ENCODE results near the gene RMRP. TPM values are rescaled to one million over a fixed set of nuclear protein-coding genes. Genes with fewer than 3 reads are reported as not detected.
A peak's percentile ranks its signal among the peaks of the same experiment; 100 is the strongest.
"Not testable (repeated sequence)": the region's sequence is repeated elsewhere in the genome, so short reads cannot be mapped to it uniquely, and the experiment has no call there.

The RMRP gene
- total and polyA plus RNA-seq, 2 of the 4 experiments (the other 2 are of a cell fraction), result 39.7 to 13,690 TPM

DNA sequence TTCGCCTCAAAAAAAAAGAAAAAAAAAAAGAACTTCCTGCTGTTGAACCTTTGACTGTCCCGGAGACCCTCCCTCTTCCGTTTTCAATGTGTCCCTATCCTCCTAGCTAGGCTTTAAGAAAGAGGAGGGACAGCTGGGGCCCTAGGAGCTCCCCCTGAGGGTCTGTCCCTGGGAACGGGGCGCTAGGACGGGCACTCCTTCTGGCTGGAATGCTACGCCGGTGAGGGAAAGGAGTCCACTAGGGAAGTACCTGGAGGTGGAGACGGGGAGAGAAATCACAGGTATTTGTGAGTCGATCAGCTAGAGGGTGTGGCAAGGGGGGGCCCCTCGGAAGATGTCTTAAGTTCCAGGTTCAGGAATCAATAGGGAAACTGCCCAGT, 11.7 kb downstream of the RMRP start (continued):
- TF ChIP-seq MAZ (IDR thresholded peaks at IDR 0.05; ENCODE audit: borderline replicate concordance, low read depth, low read length) (no peak), RCOR1 (IDR thresholded peaks at IDR 0.05; ENCODE audit: insufficient replicate concordance, low read length) (no peak), RAD21 (IDR thresholded peaks at IDR 0.05; ENCODE audit: low read length) (no peak)

- H3K4me2 ChIP-seq (ENCODE audit: low read depth, low read length); H3K27me3 ChIP-seq (ENCODE audit: control insufficient read depth, insufficient read depth, low read length); H3K36me3 ChIP-seq (ENCODE audit: control insufficient read depth, insufficient read depth, low read length); H2BK5ac ChIP-seq (ENCODE audit: low read depth, low read length, poor library complexity, severe bottlenecking); H2AFZ ChIP-seq (replicated peaks; ENCODE audit: low read length, poor library complexity); H3K18ac ChIP-seq (ENCODE audit: low read depth, low read length); H3K4ac ChIP-seq (ENCODE audit: low read depth, low read length); H3K4me3 ChIP-seq (ENCODE audit: insufficient read depth, low read depth, low read length); H3K23ac ChIP-seq (ENCODE audit: low read depth, low read length); H3K9me3 ChIP-seq (ENCODE audit: control insufficient read depth, insufficient read depth, low read length); H2BK120ac ChIP-seq (ENCODE audit: low read depth, low read length); H3K9me1 ChIP-seq (ENCODE audit: insufficient read depth, low read length); H3K14ac ChIP-seq (replicated peaks; ENCODE audit: low read depth, low read length); H3K27ac ChIP-seq (ENCODE audit: insufficient read depth, low read length); H3K79me1 ChIP-seq (ENCODE audit: low read depth in 1 of 2, low read length in 2 of 2); DNase-seq; H3K4me1 ChIP-seq (ENCODE audit: control insufficient read depth, insufficient read depth, low read length); H3K9ac ChIP-seq (ENCODE audit: low read depth, low read length); H4K20me1 ChIP-seq (ENCODE audit: insufficient read depth, low read length); in situ Hi-C loops (cut with MboI; ENCODE audit: low sequenced_read_pairs); BruUV-seq (replicated peaks); dilution Hi-C loops (cut with HindIII; ENCODE audit: low sequenced_read_pairs, unreplicated experiment); H3K56ac ChIP-seq (ENCODE audit: extremely low read depth, insufficient read depth, low read length); H2BK15ac ChIP-seq (ENCODE audit: low read depth, low read length); H4K91ac ChIP-seq (ENCODE audit: insufficient read depth, low read depth, low read length); H2BK20ac ChIP-seq (ENCODE audit: low read depth, low read length); H2AK9ac ChIP-seq (replicated peaks; ENCODE audit: low read depth, low read length, poor library complexity); intact Hi-C loops (cut with micrococcal nuclease); ATAC-seq (ENCODE audit: low read depth); H2AK5ac ChIP-seq (ENCODE audit: low read depth, low read length): not testable (repeated sequence)
- POLR2A ChIA-PET (ENCODE audit: unreplicated experiment), result interaction anchor here (0.5 kb wide), 1 partner anchor 77 kb away, joined by 6 read pairs; no protein-coding TSS in a partner anchor
- WGBS, 2 experiments (ENCODE audit: extremely low coverage in 2 of 2, insufficient read length in 1 of 2), result no CpG with 5 or more reads among the region's 10 CpGs
- peak overlapping the region in 1 of 2 experiments; percentile 88; a peak in 2 of 4 replicates for H4K8ac ChIP-seq (ENCODE audit: low read depth in 2 of 2, low read length in 2 of 2)
- peak overlapping the region; percentile 32; the same call in 1 of the 2 replicates for H4K5ac ChIP-seq (ENCODE audit: low read depth, low read length)
- CTCF ChIA-PET, result interaction anchor here (1.3 to 2.6 kb wide), 3 partner anchors 12 to 34 kb away, joined by 4 to 19 read pairs (median 13); partner anchors contain the start of genes CCDC107 and RMRP
These were observed 12.1 kb downstream of the RMRP start for GRCh38 chr9:35645736-35646135.
